Caco-2 (cell line): ENCODE results near the gene NUP85. TPM values are rescaled to one million over a fixed set of nuclear protein-coding genes. Genes with fewer than 3 reads are reported as not detected.

ENCODE experiments used
- BruUV-seq: library from RNA; stranded (reverse); fragments of 400-500 nt; replicated peaks from 2 replicates; lab custom pipeline; 2021; lab: Mats Ljungman, UMichigan
- CTCF ChIA-PET: fragments of 300-600 bp; sonication (Branson Sonifier 250); formaldehyde crosslinking; loops from one replicate; lab custom pipeline; 2022; ENCODE audit warnings: antibody characterized with exemption; lab: Charles Lee
- POLR2A ChIA-PET: fragments of 300-600 bp; sonication (Branson Sonifier 250); formaldehyde crosslinking; loops from one replicate; lab custom pipeline; 2022; ENCODE audit warnings: antibody characterized with exemption; lab: Charles Lee
- DNase-seq, 2 experiments: peaks; one replicate each; pipeline versions ENCODE4 v3.0.0 to v3.0.0-alpha.2; 2020 to 2022
- H3K27me3 ChIP-seq: replicated peaks from 2 replicates; pipeline ENCODE4 v1.6.0; 2011; ENCODE audit warnings: low read length; ENCODE audit not compliant: control insufficient read depth, insufficient read depth
- H3K36me3 ChIP-seq: 2 replicates; pipeline ENCODE4 v1.5.1; 2011; ENCODE audit warnings: low read length; ENCODE audit not compliant: control insufficient read depth, insufficient read depth
- H3K4me1 ChIP-seq: fragments of 250-450 bp; sonication (Bioruptor Pico); 2 replicates; pipeline ENCODE4 v1.5.1; 2020; ENCODE audit warnings: mild to moderate bottlenecking
- H3K4me3 ChIP-seq: 2 replicates; pipeline ENCODE4 v1.5.1; 2011; ENCODE audit warnings: low read depth, mild to moderate bottlenecking, control low read depth, low read length
- H3K9me3 ChIP-seq: fragments of 250-450 bp; sonication (Bioruptor Pico); 2 replicates; pipeline ENCODE4 v1.5.1; 2020; ENCODE audit warnings: mild to moderate bottlenecking, moderate library complexity
- H3K27ac Mint-ChIP-seq: one replicate; pipeline ENCODE4 v1.8.0; 2022; ENCODE audit warnings: mixed read lengths; ENCODE audit not compliant: unreplicated experiment
- H3K27me3 Mint-ChIP-seq: one replicate; pipeline ENCODE4 v1.8.0; 2022; ENCODE audit warnings: mixed read lengths; ENCODE audit not compliant: insufficient read depth, unreplicated experiment
- H3K36me3 Mint-ChIP-seq: one replicate; pipeline ENCODE4 v1.8.0; 2022; ENCODE audit warnings: mild to moderate bottlenecking, mixed read lengths; ENCODE audit not compliant: insufficient read depth, unreplicated experiment
- H3K4me1 Mint-ChIP-seq: one replicate; pipeline ENCODE4 v1.8.0; 2022; ENCODE audit warnings: low read depth, mixed read lengths; ENCODE audit not compliant: unreplicated experiment
- H3K4me3 Mint-ChIP-seq: one replicate; pipeline ENCODE4 v1.8.0; 2022; ENCODE audit warnings: mild to moderate bottlenecking, moderate library complexity, mixed read lengths; ENCODE audit not compliant: unreplicated experiment
- H3K9me3 Mint-ChIP-seq: one replicate; pipeline ENCODE4 v1.8.0; 2022; ENCODE audit warnings: mixed read lengths; ENCODE audit not compliant: unreplicated experiment
- intact Hi-C: fragments of 100-400 bp; cut with micrococcal nuclease; formaldehyde crosslinking; loops from one replicate; pipeline ENCODE4 v1.10.0; 2022; ENCODE audit not compliant: unreplicated experiment
- total RNA-seq: library from RNA; stranded (reverse); gene quantifications from 2 replicates; pipeline ENCODE4 v1.2.3, GENCODE V29; 2022
- TF ChIP-seq, protein P1 (sequence below), 2 experiments: fragments of 200-600 bp in 1 of 2; IDR thresholded peaks; 1 replicate in 1 of 2; 2 replicates in 1 of 2; pipeline versions ENCODE4 v1.5.1 to v1.8.0; 2011 to 2022; ENCODE audit warnings: antibody characterized with exemption in 1 of 2, control low read depth in 1 of 2, inconsistent platforms in 1 of 2, low read depth in 1 of 2, low read length in 1 of 2, mild to moderate bottlenecking in 1 of 2, moderate library complexity in 1 of 2; ENCODE audit not compliant: insufficient read depth in 1 of 2, severe bottlenecking in 1 of 2, unreplicated experiment in 1 of 2

Gene NUP85
- total RNA-seq, 1 experiment from 2014 or later, result 119 TPM

DNA sequence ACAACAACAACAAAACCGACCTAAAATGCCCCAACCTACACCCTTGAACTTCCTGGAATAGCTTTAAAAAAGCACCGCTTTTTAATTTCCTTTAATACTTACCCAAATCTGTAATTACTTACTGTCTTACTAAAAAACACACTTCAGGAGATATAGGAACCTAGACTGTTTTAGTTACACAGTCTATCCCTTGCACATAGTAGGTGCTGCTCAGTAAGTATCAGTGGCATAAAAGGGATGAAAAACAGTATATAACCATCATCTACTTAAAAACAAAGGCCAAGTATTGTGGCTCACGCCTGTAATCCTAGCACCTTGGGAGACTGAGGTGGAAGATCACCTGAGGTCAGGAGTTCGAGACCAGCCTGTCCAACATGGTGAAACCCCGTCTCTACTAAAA lies 28.9 kb upstream of the NUP85 start:
- no peaks in the 10 kb centered on the region for H3K27me3 ChIP-seq
- H3K4me1 ChIP-seq, result peaks cover 11% of the 10 kb centered on the region
- H3K9me3 ChIP-seq, result no peaks in the 10 kb centered on the region
- ChIA-PET POLR2A (no interaction called here), CTCF (no interaction called here)
- no peak overlapping the region for H3K4me3 ChIP-seq
- peaks cover 4% of the 10 kb centered on the region for H3K36me3 ChIP-seq
- Mint-ChIP-seq H3K27ac (no peak overlapping the region), H3K4me3 (no peak overlapping the region), H3K36me3 (peaks cover 100% of the 10 kb centered on the region), H3K4me1 (peaks cover 6% of the 10 kb centered on the region), H3K9me3 (no peaks in the 10 kb centered on the region), H3K27me3 (no peaks in the 10 kb centered on the region)
- BruUV-seq, result no TSS peak
- TF ChIP-seq, protein P1, sequence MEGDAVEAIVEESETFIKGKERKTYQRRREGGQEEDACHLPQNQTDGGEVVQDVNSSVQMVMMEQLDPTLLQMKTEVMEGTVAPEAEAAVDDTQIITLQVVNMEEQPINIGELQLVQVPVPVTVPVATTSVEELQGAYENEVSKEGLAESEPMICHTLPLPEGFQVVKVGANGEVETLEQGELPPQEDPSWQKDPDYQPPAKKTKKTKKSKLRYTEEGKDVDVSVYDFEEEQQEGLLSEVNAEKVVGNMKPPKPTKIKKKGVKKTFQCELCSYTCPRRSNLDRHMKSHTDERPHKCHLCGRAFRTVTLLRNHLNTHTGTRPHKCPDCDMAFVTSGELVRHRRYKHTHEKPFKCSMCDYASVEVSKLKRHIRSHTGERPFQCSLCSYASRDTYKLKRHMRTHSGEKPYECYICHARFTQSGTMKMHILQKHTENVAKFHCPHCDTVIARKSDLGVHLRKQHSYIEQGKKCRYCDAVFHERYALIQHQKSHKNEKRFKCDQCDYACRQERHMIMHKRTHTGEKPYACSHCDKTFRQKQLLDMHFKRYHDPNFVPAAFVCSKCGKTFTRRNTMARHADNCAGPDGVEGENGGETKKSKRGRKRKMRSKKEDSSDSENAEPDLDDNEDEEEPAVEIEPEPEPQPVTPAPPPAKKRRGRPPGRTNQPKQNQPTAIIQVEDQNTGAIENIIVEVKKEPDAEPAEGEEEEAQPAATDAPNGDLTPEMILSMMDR (IDR thresholded peaks at IDR 0.05; ENCODE audit: insufficient read depth in 1 of 2, low read depth in 1 of 2, low read length in 1 of 2, severe bottlenecking in 1 of 2, unreplicated experiment in 1 of 2), result no peak
- no peak for DNase-seq
- intact Hi-C loops, result no loop called here

DNA sequence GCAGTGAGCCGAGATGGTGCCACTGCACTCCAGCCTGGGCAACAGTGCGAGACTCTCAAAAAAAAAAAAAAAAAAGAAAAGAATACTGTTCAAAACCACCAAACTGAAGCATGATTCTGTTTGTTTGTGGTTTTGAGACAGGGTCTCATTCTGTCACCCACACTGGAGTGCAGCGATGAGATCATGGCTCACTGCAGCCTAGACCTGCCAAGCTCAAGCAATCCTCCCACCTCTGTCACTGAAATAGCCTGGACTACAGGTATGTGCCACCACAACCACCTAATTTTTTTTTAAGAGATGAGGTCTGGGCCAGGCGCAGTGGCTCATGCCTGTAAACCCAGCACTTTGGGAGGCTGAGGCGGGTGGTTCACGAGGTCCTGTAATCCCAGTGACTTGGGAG lies 27.0 kb upstream of the NUP85 start:
- H3K4me1 Mint-ChIP-seq, result peaks cover 6% of the 10 kb centered on the region
- TF ChIP-seq, protein P1 (IDR thresholded peaks at IDR 0.05; ENCODE audit: insufficient read depth in 1 of 2, low read depth in 1 of 2, low read length in 1 of 2, severe bottlenecking in 1 of 2, unreplicated experiment in 1 of 2), result no peak
- CTCF ChIA-PET, result interaction anchor here (0.6 kb wide), 1 partner anchor 24 kb away, joined by 3 read pairs; no protein-coding TSS in a partner anchor
- Histone ChIP-seq H3K27me3 (no peaks in the 10 kb centered on the region), H3K4me1 (peaks cover 13% of the 10 kb centered on the region), H3K4me3 (no peak overlapping the region), H3K36me3 (peaks cover 2% of the 10 kb centered on the region), H3K9me3 (no peaks in the 10 kb centered on the region)
- no TSS peak for BruUV-seq
- no peak overlapping the region for H3K4me3 Mint-ChIP-seq
- POLR2A ChIA-PET, result no interaction called here
- no peak for DNase-seq
- H3K27ac Mint-ChIP-seq, result no peak overlapping the region
- peaks cover 99% of the 10 kb centered on the region for H3K36me3 Mint-ChIP-seq
- no peaks in the 10 kb centered on the region for H3K9me3 Mint-ChIP-seq
- intact Hi-C loops, result no loop called here
- H3K27me3 Mint-ChIP-seq, result no peaks in the 10 kb centered on the region

DNA sequence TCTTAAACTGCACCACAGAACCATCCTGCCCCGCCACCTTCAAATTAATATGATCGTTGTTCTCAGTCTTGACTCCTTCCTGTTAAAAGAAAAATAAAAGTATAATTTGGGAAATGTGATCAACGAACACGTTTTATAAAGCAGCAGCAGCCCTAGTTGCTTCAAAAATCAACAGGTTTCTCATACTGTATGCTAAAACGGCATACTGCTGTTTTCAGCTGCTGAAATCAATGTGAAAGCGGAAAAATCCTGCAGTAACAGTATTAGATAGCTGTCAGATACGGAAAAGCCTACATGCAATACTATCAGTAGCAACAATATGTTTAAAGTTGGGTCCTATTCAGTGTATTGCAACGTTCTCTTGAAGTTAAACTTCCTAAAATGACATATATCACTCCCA lies 24.4 kb upstream of the NUP85 start:
- H3K36me3 ChIP-seq, result peaks cover 2% of the 10 kb centered on the region
- H3K9me3 ChIP-seq, result no peaks in the 10 kb centered on the region
- peak overlapping the region; percentile 94 for H3K4me3 ChIP-seq
- no peak for DNase-seq
- BruUV-seq, result no TSS peak
- intact Hi-C loops, result no loop called here
- TF ChIP-seq, protein P1 (IDR thresholded peaks at IDR 0.05; ENCODE audit: insufficient read depth in 1 of 2, low read depth in 1 of 2, low read length in 1 of 2, severe bottlenecking in 1 of 2, unreplicated experiment in 1 of 2), result no peak
- Mint-ChIP-seq H3K27ac (peak overlapping the region; percentile 99), H3K9me3 (no peaks in the 10 kb centered on the region), H3K36me3 (peaks cover 76% of the 10 kb centered on the region), H3K4me3 (peak overlapping the region; percentile 88), H3K27me3 (no peaks in the 10 kb centered on the region), H3K4me1 (peaks cover 17% of the 10 kb centered on the region)
- H3K27me3 ChIP-seq, result no peaks in the 10 kb centered on the region
- CTCF ChIA-PET, result interaction anchor here (1.5 kb wide), 1 partner anchor 9 kb away, joined by 3 read pairs; no protein-coding TSS in a partner anchor
- H3K4me1 ChIP-seq, result peaks cover 18% of the 10 kb centered on the region
- POLR2A ChIA-PET, result interaction anchor here (0.5 kb wide), 1 partner anchor 125 kb away, joined by 5 read pairs; no protein-coding TSS in a partner anchor
